Neural progenitor cell (in vitro differentiated cells): Measurements from ENCODE around the gene LINC01488.

Experiments
- CTCF ChIP-seq: fragments of 200-600 bp; sonication (generic); IDR thresholded peaks from 2 replicates; pipeline ENCODE4 v1.5.1; 2017; ENCODE audit warnings: antibody characterized with exemption, mild to moderate bottlenecking
- EZH2 ChIP-seq: fragments of 200-600 bp; sonication (generic); IDR thresholded peaks from 2 replicates; pipeline ENCODE4 v1.6.1; 2017; ENCODE audit warnings: antibody characterized with exemption, mild to moderate bottlenecking, moderate library complexity

GRCh38 chr11:69467196-69467595, 14.3 kb upstream of the LINC01488 start:
- TF ChIP-seq EZH2 (no peak), CTCF (no peak)
